SK-N-SH (cell line): ENCODE results near the gene SLC22A13. TPM values are rescaled to one million over a fixed set of nuclear protein-coding genes. Genes with fewer than 3 reads are reported as not detected.

Experiments used
- CTCF ChIA-PET: fragments of 300-600, 350-600 bp; formaldehyde crosslinking; extraction: SDS; loops from one replicate; lab custom pipeline; 2021; lab: Yijun Ruan, JAX
- POLR2A ChIA-PET: fragments of 350-600 bp; sonication (Branson Sonifier 250); formaldehyde crosslinking; extraction: SDS; loops from one replicate; lab custom pipeline; 2020; ENCODE audit warnings: antibody characterized with exemption, inconsistent platforms; lab: Yijun Ruan, JAX
- DNase-seq: peaks from one replicate; pipeline ENCODE4 v3.0.0; 2012
- H2AFZ ChIP-seq: fragments of 200-600 bp; sonication (generic); 2 replicates; pipeline ENCODE4 v1.8.1; 2016; ENCODE audit warnings: antibody characterized with exemption, mild to moderate bottlenecking, low read depth
- H3F3A ChIP-seq: fragments of 200-600 bp; sonication (generic); replicated peaks from 2 replicates; pipeline ENCODE3; 2016; ENCODE audit warnings: antibody characterized with exemption, mild to moderate bottlenecking; ENCODE audit not compliant: insufficient read depth
- H3K27ac ChIP-seq, 2 experiments: fragments of 200-500 bp in 1 of 2; fragments of 200-600 bp in 1 of 2; sonication (Bioruptor generic) in 1 of 2; sonication (generic), shearing (Covaris generic) in 1 of 2; 2 replicates each; pipeline versions ENCODE4 v1.5.1 to v1.6.1; 2014 to 2016; ENCODE audit warnings: low read depth in 2 of 2, inconsistent platforms in 1 of 2, low read length in 1 of 2, mild to moderate bottlenecking in 1 of 2, mixed read lengths in 1 of 2
- H3K27me3 ChIP-seq: fragments of 200-600 bp; sonication (generic), shearing (Covaris generic); 2 replicates; pipeline ENCODE4 v1.6.1; 2016; ENCODE audit warnings: mixed run types; ENCODE audit not compliant: insufficient read depth
- H3K36me3 ChIP-seq, 2 experiments: fragments of 200-500 bp in 1 of 2; fragments of 200-600 bp in 1 of 2; sonication (Bioruptor generic) in 1 of 2; sonication (generic) in 1 of 2; replicated peaks in 1 of 2; 2 replicates each; pipeline versions ENCODE3 to v1.5.1; 2014 to 2016; ENCODE audit warnings: low read length in 1 of 2, mild to moderate bottlenecking in 1 of 2; ENCODE audit not compliant: insufficient read depth in 2 of 2, control insufficient read depth in 1 of 2
- H3K4me1 ChIP-seq, 2 experiments: fragments of 200-500 bp in 1 of 2; fragments of 200-600 bp in 1 of 2; sonication (Bioruptor generic) in 1 of 2; sonication (generic), shearing (Covaris generic) in 1 of 2; 2 replicates each; pipeline versions ENCODE4 v1.5.1 to v1.6.1; 2014 to 2016; ENCODE audit warnings: low read depth in 1 of 2, low read length in 1 of 2, mixed run types in 1 of 2; ENCODE audit not compliant: insufficient read depth in 2 of 2, control insufficient read depth in 1 of 2
- H3K4me2 ChIP-seq: fragments of 200-600 bp; sonication (generic), shearing (Covaris generic); 2 replicates; pipeline ENCODE4 v1.6.1; 2017; ENCODE audit warnings: mixed run types
- H3K4me3 ChIP-seq, 2 experiments: fragments of 200-500 bp in 1 of 2; fragments of 200-600 bp in 1 of 2; sonication (Bioruptor generic) in 1 of 2; sonication (generic), shearing (Covaris generic) in 1 of 2; 2 replicates each; pipeline versions ENCODE4 v1.5.1 to v1.8.1; 2014 to 2016; ENCODE audit warnings: low read depth in 2 of 2, inconsistent platforms in 1 of 2, low read length in 1 of 2, mild to moderate bottlenecking in 1 of 2, mixed read lengths in 1 of 2, moderate library complexity in 1 of 2
- H3K79me2 ChIP-seq: fragments of 200-600 bp; sonication (generic); 2 replicates; pipeline ENCODE4 v1.8.1; 2017; ENCODE audit warnings: mild to moderate bottlenecking; ENCODE audit not compliant: insufficient read depth
- H3K9ac ChIP-seq: fragments of 200-600 bp; sonication (generic); 2 replicates; pipeline ENCODE4 v1.6.1; 2017; ENCODE audit warnings: mixed run types
- H3K9me2 ChIP-seq: fragments of 200-600 bp; sonication (generic); 2 replicates; pipeline ENCODE4 v1.6.1; 2017; ENCODE audit warnings: mixed run types
- H3K9me3 ChIP-seq: fragments of 200-600 bp; sonication (generic); 2 replicates; pipeline ENCODE4 v1.6.1; 2017; ENCODE audit warnings: mixed run types, mild to moderate bottlenecking, moderate library complexity
- H4K20me1 ChIP-seq: fragments of 200-600 bp; sonication (generic); 2 replicates; pipeline ENCODE4 v1.6.1; 2017; ENCODE audit warnings: mild to moderate bottlenecking, mixed run types; ENCODE audit not compliant: insufficient read depth
- EZH2phosphoT487 ChIP-seq: fragments of 200-600 bp; sonication (generic); IDR thresholded peaks from 2 replicates; pipeline ENCODE4 v1.6.1; 2017; ENCODE audit warnings: low read depth, mixed run types, mild to moderate bottlenecking, antibody characterized with exemption, moderate library complexity, borderline replicate concordance
- FOXJ3 ChIP-seq: sonication (generic); formaldehyde crosslinking; IDR thresholded peaks from 2 replicates; pipeline ENCODE4 v1.5.1; 2020; ENCODE audit warnings: mild to moderate bottlenecking, missing genetic modification reagents
- FOXM1 ChIP-seq: IDR thresholded peaks from 2 replicates; pipeline ENCODE4 v1.4.0; 2012; ENCODE audit warnings: low read depth, mild to moderate bottlenecking
- GATA2 ChIP-seq: sonication (generic); formaldehyde crosslinking; IDR thresholded peaks from 2 replicates; pipeline ENCODE4 v1.5.0; 2020; ENCODE audit warnings: mild to moderate bottlenecking, missing genetic modification reagents
- NRF1 ChIP-seq: IDR thresholded peaks from 2 replicates; pipeline ENCODE4 v1.6.1; 2012; ENCODE audit warnings: low read depth, mild to moderate bottlenecking, low read length
- POLR2AphosphoS5 ChIP-seq: IDR thresholded peaks from 2 replicates; pipeline ENCODE4 v1.6.1; 2012; ENCODE audit warnings: low read depth, low read length
- RAD21 ChIP-seq: IDR thresholded peaks from 2 replicates; pipeline ENCODE4 v1.6.1; 2012; ENCODE audit warnings: mild to moderate bottlenecking, low read length
- RFX5 ChIP-seq: IDR thresholded peaks from 2 replicates; pipeline ENCODE4 v1.6.1; 2012; ENCODE audit warnings: mild to moderate bottlenecking, improper control_type of control experiment, low read length
- RXRA ChIP-seq: IDR thresholded peaks from 2 replicates; pipeline ENCODE4 v1.4.0; 2012; ENCODE audit warnings: low read depth, mild to moderate bottlenecking, borderline replicate concordance
- SMC3 ChIP-seq: IDR thresholded peaks from 2 replicates; pipeline ENCODE4 v1.6.1; 2012; ENCODE audit warnings: low read depth, low read length, improper control_type of control experiment
- TCF12 ChIP-seq: IDR thresholded peaks from 2 replicates; pipeline ENCODE4 v1.4.0; 2012
- TEAD4 ChIP-seq: IDR thresholded peaks from 2 replicates; pipeline ENCODE4 v1.4.0; 2012; ENCODE audit warnings: mild to moderate bottlenecking, borderline replicate concordance; ENCODE audit not compliant: insufficient read depth
- USF1 ChIP-seq: IDR thresholded peaks from 2 replicates; pipeline ENCODE4 v1.4.0; 2012; ENCODE audit warnings: low read depth, borderline replicate concordance
- USF2 ChIP-seq: fragments of 150-350 bp; IDR thresholded peaks from 2 replicates; pipeline ENCODE4 v1.6.1; 2017; ENCODE audit warnings: antibody characterized with exemption, low read length, low read depth, borderline replicate concordance
- YY1 ChIP-seq: IDR thresholded peaks from 2 replicates; pipeline ENCODE4 v1.4.0; 2012; ENCODE audit warnings: low read depth, mild to moderate bottlenecking
- WGBS: methylation state at CpG from one replicate; pipeline ENCODE4 v1.1.6; 2017; ENCODE audit warnings: low lambda C conversion rate; 5-methylcytosine and 5-hydroxymethylcytosine counted together
- polyA plus RNA-seq, 3 experiments: library from polyadenylated mRNA; depleted of rRNA; stranded (reverse); fragments of >200 nt; gene quantifications; 2 replicates each; pipeline ENCODE4 v1.2.3, GENCODE V29; 2012
- TF ChIP-seq, protein P1 (sequence below): IDR thresholded peaks from 2 replicates; pipeline ENCODE4 v1.6.1; 2012; ENCODE audit warnings: mild to moderate bottlenecking, low read depth, low read length, moderate library complexity

SLC22A13 gene
- polyA plus RNA-seq, 1 of the 3 experiments (the other 2 are of a cell fraction), result 0.08 TPM

DNA sequence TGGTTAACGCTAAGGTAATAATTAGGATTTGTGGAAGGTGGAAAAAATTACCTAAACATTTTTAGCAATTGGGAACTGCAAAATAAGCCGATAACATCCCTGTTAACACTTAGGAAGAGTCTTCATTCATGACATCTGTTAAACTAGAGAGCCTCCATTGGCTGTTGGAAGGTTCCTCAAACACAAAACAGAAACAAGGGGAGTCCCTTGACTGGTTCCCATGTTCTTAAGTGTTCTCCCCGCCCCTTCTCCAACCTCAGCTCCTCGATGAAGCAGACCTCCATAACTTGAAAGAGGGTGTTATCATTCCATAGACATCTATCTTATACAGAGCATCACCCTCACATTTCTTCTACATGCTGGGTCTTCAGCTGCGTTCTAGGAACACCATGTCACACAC is 2.5 kb downstream of the SLC22A13 start:
- Histone ChIP-seq H3K27ac (no peak overlapping the region), H3K4me3 (no peak overlapping the region), H3K27me3 (no peaks in the 10 kb centered on the region), H3F3A (no peaks in the 10 kb centered on the region), H3K9ac (no peak overlapping the region), H2AFZ (no peak overlapping the region), H3K9me2 (no peaks in the 10 kb centered on the region), H4K20me1 (no peaks in the 10 kb centered on the region), H3K4me1 (peaks cover 0 to 27% of the 10 kb centered on the region in 2 experiments; a peak in 1 of 4 replicates), H3K9me3 (no peaks in the 10 kb centered on the region), H3K4me2 (no peak overlapping the region), H3K79me2 (no peaks in the 10 kb centered on the region), H3K36me3 (no peaks in the 10 kb centered on the region)
- no peak for TF ChIP-seq FOXM1
- TF ChIP-seq FOXJ3 (CRISPR knock-in tag), result no peak
- TF ChIP-seq NRF1, result no peak
- no peak for TF ChIP-seq SMC3
- no peak for TF ChIP-seq RXRA
- TF ChIP-seq RAD21, result no peak
- TF ChIP-seq YY1, result no peak
- no peak for TF ChIP-seq USF1
- TF ChIP-seq POLR2AphosphoS5, result no peak
- TF ChIP-seq, protein P1, sequence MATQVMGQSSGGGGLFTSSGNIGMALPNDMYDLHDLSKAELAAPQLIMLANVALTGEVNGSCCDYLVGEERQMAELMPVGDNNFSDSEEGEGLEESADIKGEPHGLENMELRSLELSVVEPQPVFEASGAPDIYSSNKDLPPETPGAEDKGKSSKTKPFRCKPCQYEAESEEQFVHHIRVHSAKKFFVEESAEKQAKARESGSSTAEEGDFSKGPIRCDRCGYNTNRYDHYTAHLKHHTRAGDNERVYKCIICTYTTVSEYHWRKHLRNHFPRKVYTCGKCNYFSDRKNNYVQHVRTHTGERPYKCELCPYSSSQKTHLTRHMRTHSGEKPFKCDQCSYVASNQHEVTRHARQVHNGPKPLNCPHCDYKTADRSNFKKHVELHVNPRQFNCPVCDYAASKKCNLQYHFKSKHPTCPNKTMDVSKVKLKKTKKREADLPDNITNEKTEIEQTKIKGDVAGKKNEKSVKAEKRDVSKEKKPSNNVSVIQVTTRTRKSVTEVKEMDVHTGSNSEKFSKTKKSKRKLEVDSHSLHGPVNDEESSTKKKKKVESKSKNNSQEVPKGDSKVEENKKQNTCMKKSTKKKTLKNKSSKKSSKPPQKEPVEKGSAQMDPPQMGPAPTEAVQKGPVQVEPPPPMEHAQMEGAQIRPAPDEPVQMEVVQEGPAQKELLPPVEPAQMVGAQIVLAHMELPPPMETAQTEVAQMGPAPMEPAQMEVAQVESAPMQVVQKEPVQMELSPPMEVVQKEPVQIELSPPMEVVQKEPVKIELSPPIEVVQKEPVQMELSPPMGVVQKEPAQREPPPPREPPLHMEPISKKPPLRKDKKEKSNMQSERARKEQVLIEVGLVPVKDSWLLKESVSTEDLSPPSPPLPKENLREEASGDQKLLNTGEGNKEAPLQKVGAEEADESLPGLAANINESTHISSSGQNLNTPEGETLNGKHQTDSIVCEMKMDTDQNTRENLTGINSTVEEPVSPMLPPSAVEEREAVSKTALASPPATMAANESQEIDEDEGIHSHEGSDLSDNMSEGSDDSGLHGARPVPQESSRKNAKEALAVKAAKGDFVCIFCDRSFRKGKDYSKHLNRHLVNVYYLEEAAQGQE, result no peak
- no peak for TF ChIP-seq TEAD4
- TF ChIP-seq USF2, result no peak
- no peak for TF ChIP-seq EZH2phosphoT487
- no peak for TF ChIP-seq TCF12
- no peak for TF ChIP-seq GATA2 (CRISPR knock-in tag)
- TF ChIP-seq RFX5, result no peak
- WGBS, result 83% methylated on average over 5 of the region's 5 CpGs
- DNase-seq, result no peak
- ChIA-PET POLR2A (no interaction called here), CTCF (no interaction called here)
